CD4-positive, CD25-positive, alpha-beta regulatory T cell (primary cell): ENCODE data around the gene HBZ. TPM values are rescaled to one million over a fixed set of nuclear protein-coding genes. Genes with fewer than 3 reads are reported as not detected.
A peak's percentile ranks its signal among the peaks of the same experiment; 100 is the strongest.
"Not testable (repeated sequence)": the region's sequence is repeated elsewhere in the genome, so short reads cannot be mapped to it uniquely, and the experiment has no call there.

Experiments used
- ATAC-seq, 2 donors: fragments of 150-1000 bp; cut with Tn5 transposase; one replicate each; pipeline ENCODE4 v1.10.0; 2021; ENCODE audit warnings: low read depth in 2 of 2, moderate number of reproducible peaks in 2 of 2, moderate library complexity in 1 of 2
- DNase-seq, 3 donors: peaks; one replicate each; pipeline versions ENCODE4 v3.0.0 to v3.0.0-alpha.2; 2012 to 2022; ENCODE audit warnings: mixed read lengths in 1 of 3
- H3K27ac ChIP-seq: one replicate; pipeline ENCODE4 v1.7.0; 2013; ENCODE audit warnings: mild to moderate bottlenecking, low read length; ENCODE audit not compliant: insufficient read depth, poor library complexity, severe bottlenecking
- H3K27me3 ChIP-seq: one replicate; pipeline ENCODE4 v1.7.0; 2013; ENCODE audit warnings: low read length; ENCODE audit not compliant: control insufficient read depth, insufficient read depth
- H3K36me3 ChIP-seq: one replicate; pipeline ENCODE4 v1.7.0; 2013; ENCODE audit warnings: mild to moderate bottlenecking, low read length, moderate library complexity; ENCODE audit not compliant: control insufficient read depth, insufficient read depth
- H3K4me1 ChIP-seq: 2 replicates; pipeline ENCODE4 v1.7.0; 2013; ENCODE audit warnings: mild to moderate bottlenecking, low read length; ENCODE audit not compliant: insufficient read depth, control insufficient read depth, poor library complexity, severe bottlenecking
- H3K4me3 ChIP-seq: one replicate; pipeline ENCODE4 v1.7.0; 2013; ENCODE audit warnings: low read depth, mild to moderate bottlenecking, low read length, moderate library complexity
- H3K9me3 ChIP-seq, 2 experiments: 1 replicate in 1 of 2; 2 replicates in 1 of 2; pipeline ENCODE4 v1.7.0; 2013; ENCODE audit warnings: low read length in 2 of 2, mild to moderate bottlenecking in 1 of 2, moderate library complexity in 1 of 2; ENCODE audit not compliant: control insufficient read depth in 2 of 2
- H3K27ac Mint-ChIP-seq, 3 donors: one replicate each; pipeline ENCODE4 v1.8.0; 2020 to 2022; ENCODE audit warnings: mild to moderate bottlenecking in 3 of 3, mixed read lengths in 3 of 3, moderate library complexity in 2 of 3
- H3K27me3 Mint-ChIP-seq: one replicate; pipeline ENCODE4 v1.8.0; 2022; ENCODE audit warnings: mild to moderate bottlenecking, mixed read lengths
- H3K36me3 Mint-ChIP-seq: one replicate; pipeline ENCODE4 v1.8.0; 2020; ENCODE audit warnings: mixed read lengths
- H3K4me1 Mint-ChIP-seq, 4 donors: one replicate each; pipeline ENCODE4 v1.8.0; 2020 to 2022; ENCODE audit warnings: mixed read lengths in 4 of 4, mild to moderate bottlenecking in 1 of 4
- H3K4me3 Mint-ChIP-seq, 4 donors: one replicate each; pipeline ENCODE4 v1.8.0; 2020 to 2022; ENCODE audit warnings: mild to moderate bottlenecking in 4 of 4, mixed read lengths in 4 of 4, moderate library complexity in 3 of 4
- H3K9me3 Mint-ChIP-seq, 7 donors: one replicate each; pipeline ENCODE4 v1.8.0; 2020 to 2022; ENCODE audit warnings: mixed read lengths in 7 of 7, mild to moderate bottlenecking in 3 of 7, moderate library complexity in 2 of 7
- polyA plus RNA-seq, 4 donors: library from polyadenylated mRNA; unstranded; fragments of 300-500 nt; fragmentation: Illumina TruSeq; gene quantifications; one replicate each; pipeline ENCODE4 v1.2.3, GENCODE V29; 2021
- total RNA-seq: library from RNA; stranded (reverse); gene quantifications from one replicate; pipeline ENCODE4 v1.2.3, GENCODE V29; 2022

Gene HBZ
- total and polyA plus RNA-seq, 5 donors from 2014 or later, result not detected

GRCh38 chr16:153129-153521, 681 bp downstream of the HBZ start:
- not testable (repeated sequence) for ATAC-seq, DNase-seq, H3K9me3 Mint-ChIP-seq, H3K36me3 Mint-ChIP-seq, H3K4me3 Mint-ChIP-seq, H3K27ac Mint-ChIP-seq, H3K9me3 ChIP-seq, H3K27ac ChIP-seq, H3K27me3 ChIP-seq, H3K4me3 ChIP-seq, H3K36me3 ChIP-seq
- Mint-ChIP-seq H3K4me1 (peaks cover 0 to 12% (median 7%) of the 10 kb centered on the region in 4 donors), H3K27me3 (peaks cover 58% of the 10 kb centered on the region)
- peaks cover 10% of the 10 kb centered on the region for H3K4me1 ChIP-seq

- H3K27ac ChIP-seq, H3K36me3 Mint-ChIP-seq, DNase-seq, H3K4me3 ChIP-seq, H3K27ac Mint-ChIP-seq, H3K9me3 Mint-ChIP-seq, H3K27me3 ChIP-seq, H3K36me3 ChIP-seq, H3K4me3 Mint-ChIP-seq, H3K9me3 ChIP-seq: not testable (repeated sequence)
- peaks cover 62% of the 10 kb centered on the region for H3K27me3 Mint-ChIP-seq
- H3K4me1 Mint-ChIP-seq, result peaks cover 0 to 12% (median 7%) of the 10 kb centered on the region in 4 donors
- peak; percentile 26 to 40 for ATAC-seq
- peaks cover 10% of the 10 kb centered on the region for H3K4me1 ChIP-seq
These were observed 1.2 kb downstream of the HBZ start for GRCh38 chr16:153550-154216.

GRCh38 chr16:154217-155030, 2.0 kb downstream of the HBZ start:
- Histone ChIP-seq H3K4me3 (no peak overlapping the region), H3K36me3 (no peaks in the 10 kb centered on the region), H3K4me1 (peaks cover 10% of the 10 kb centered on the region), H3K9me3 (no peaks in the 10 kb centered on the region), H3K27ac (no peak overlapping the region), H3K27me3 (peaks cover 9% of the 10 kb centered on the region)
- Mint-ChIP-seq H3K36me3 (peaks cover 3% of the 10 kb centered on the region), H3K27me3 (peaks cover 64% of the 10 kb centered on the region), H3K4me3 (peak overlapping the region; percentile 4 to 61 (median 47)), H3K4me1 (peaks cover 0 to 12% (median 7%) of the 10 kb centered on the region in 4 donors), H3K9me3 (peaks cover 0 to 2% (median 0%) of the 10 kb centered on the region in 7 donors), H3K27ac (peak overlapping the region in 1 of 3 donors; percentile 19)
- ATAC-seq, result peak in 1 of 2 donors; percentile 9
- DNase-seq, result no peak

GRCh38 chr16:155031-155398, 2.6 kb downstream of the HBZ start:
- peak overlapping the region in 3 of 4 donors; percentile 4 to 61 (median 61) for H3K4me3 Mint-ChIP-seq
- peaks cover 62% of the 10 kb centered on the region for H3K27me3 Mint-ChIP-seq
- H3K4me3 ChIP-seq, result no peak overlapping the region
- peaks cover 0 to 2% (median 0%) of the 10 kb centered on the region in 7 donors for H3K9me3 Mint-ChIP-seq
- H3K36me3 Mint-ChIP-seq, result peaks cover 4% of the 10 kb centered on the region
- H3K27me3 ChIP-seq, result peaks cover 9% of the 10 kb centered on the region
- no peaks in the 10 kb centered on the region for H3K36me3 ChIP-seq
- H3K27ac ChIP-seq, result no peak overlapping the region
- peaks cover 0 to 12% (median 7%) of the 10 kb centered on the region in 4 donors for H3K4me1 Mint-ChIP-seq
- no peak for ATAC-seq
- H3K9me3 ChIP-seq, result no peaks in the 10 kb centered on the region
- H3K4me1 ChIP-seq, result peaks cover 10% of the 10 kb centered on the region
- DNase-seq, result no peak
- peak overlapping the region in 1 of 3 donors; percentile 19 for H3K27ac Mint-ChIP-seq

- Mint-ChIP-seq H3K4me1 (peaks cover 0 to 9% (median 6%) of the 10 kb centered on the region in 4 donors), H3K4me3 (no peak overlapping the region), H3K27me3 (peaks cover 61% of the 10 kb centered on the region), H3K27ac (peak overlapping the region in 1 of 3 donors; percentile 60), H3K36me3 (peaks cover 4% of the 10 kb centered on the region), H3K9me3 (peaks cover 0 to 2% (median 0%) of the 10 kb centered on the region in 7 donors)
- Histone ChIP-seq H3K9me3 (no peaks in the 10 kb centered on the region), H3K27me3 (peaks cover 9% of the 10 kb centered on the region), H3K27ac (no peak overlapping the region), H3K4me1 (peaks cover 8% of the 10 kb centered on the region), H3K36me3 (no peaks in the 10 kb centered on the region), H3K4me3 (no peak overlapping the region)
- ATAC-seq (no peak), DNase-seq (no peak)
These were observed 6.8 kb downstream of the HBZ start for GRCh38 chr16:159136-159849.

GRCh38 chr16:160242-160641, 7.8 kb downstream of the HBZ start:
- H3K4me1 ChIP-seq, H3K4me3 Mint-ChIP-seq, H3K27ac ChIP-seq, H3K4me1 Mint-ChIP-seq, H3K36me3 ChIP-seq, H3K36me3 Mint-ChIP-seq, ATAC-seq, H3K27me3 ChIP-seq, H3K4me3 ChIP-seq, DNase-seq, H3K27ac Mint-ChIP-seq, H3K9me3 Mint-ChIP-seq, H3K9me3 ChIP-seq: not testable (repeated sequence)
- H3K27me3 Mint-ChIP-seq, result peaks cover 54% of the 10 kb centered on the region

- H3K27ac Mint-ChIP-seq, result no peak overlapping the region
- Histone ChIP-seq H3K36me3 (no peaks in the 10 kb centered on the region), H3K9me3 (no peaks in the 10 kb centered on the region), H3K27ac (no peak overlapping the region), H3K4me1 (peaks cover 8% of the 10 kb centered on the region), H3K27me3 (peaks cover 1% of the 10 kb centered on the region), H3K4me3 (no peak overlapping the region)
- DNase-seq, result no peak
- peaks cover 51% of the 10 kb centered on the region for H3K27me3 Mint-ChIP-seq
- no peaks in the 10 kb centered on the region for H3K9me3 Mint-ChIP-seq
- ATAC-seq, result no peak
- no peak overlapping the region for H3K4me3 Mint-ChIP-seq
- peaks cover 4% of the 10 kb centered on the region for H3K36me3 Mint-ChIP-seq
- H3K4me1 Mint-ChIP-seq, result peaks cover 0 to 2% (median 0%) of the 10 kb centered on the region in 4 donors
These were observed 8.3 kb downstream of the HBZ start for GRCh38 chr16:160691-161190.
